Panc1 (cell line): ENCODE measurements around the gene ADIPOR2.

Source experiments
- CTCF ChIP-seq: fragments of 450-650 bp; IDR thresholded peaks from 2 replicates; pipeline ENCODE4 v1.5.1; 2017; ENCODE audit warnings: mild to moderate bottlenecking
- POLR2AphosphoS5 ChIP-seq: IDR thresholded peaks from 2 replicates; pipeline ENCODE4 v1.6.1; 2012; ENCODE audit warnings: mild to moderate bottlenecking, low read depth, low read length, moderate library complexity
- REST ChIP-seq, 2 experiments: IDR thresholded peaks; 2 replicates each; pipeline ENCODE4 v1.6.1; 2011 to 2012; ENCODE audit warnings: low read depth in 2 of 2, control low read depth in 1 of 2, low read length in 1 of 2, mild to moderate bottlenecking in 1 of 2, moderate library complexity in 1 of 2; ENCODE audit not compliant: insufficient read depth in 1 of 2
- TCF7L2 ChIP-seq: IDR thresholded peaks from 2 replicates; pipeline ENCODE4 v1.6.1; 2011; ENCODE audit warnings: mild to moderate bottlenecking, low read depth, low read length, inconsistent platforms

- TF ChIP-seq CTCF (no peak), POLR2AphosphoS5 (no peak), TCF7L2 (no peak), REST (IDR thresholded peaks at IDR 0.05; ENCODE audit: insufficient read depth in 1 of 2, low read depth in 2 of 2, low read length in 1 of 2) (no peak)
Measured at GRCh38 chr12:1803736-1804135, 112.9 kb downstream of the ADIPOR2 start.
